Tibial nerve (tissue), 4 donors: ENCODE measurements around the gene AKT1.

ENCODE experiments used
- EP300 ChIP-seq, 2 donors: sonication (generic); formaldehyde crosslinking; IDR thresholded peaks; one replicate each; pipeline ENCODE4 v1.6.1; 2017; ENCODE audit warnings: antibody characterized with exemption in 2 of 2, mild to moderate bottlenecking in 1 of 2
- POLR2A ChIP-seq, 2 donors: fragments of 450-650 bp; IDR thresholded peaks; one replicate each; pipeline ENCODE4 v1.6.1; 2017; ENCODE audit warnings: antibody characterized with exemption in 2 of 2, mild to moderate bottlenecking in 2 of 2, moderate library complexity in 2 of 2
- TF ChIP-seq, protein P1 (sequence below), 5 experiments: fragments of 200-600 bp in 3 of 5; fragments of 450-650 bp in 2 of 5; sonication (generic) in 3 of 5; IDR thresholded peaks; one replicate each; pipeline ENCODE4 v1.5.1; 2016 to 2019; ENCODE audit warnings: antibody characterized with exemption in 5 of 5, mild to moderate bottlenecking in 3 of 5, moderate library complexity in 2 of 5

DNA sequence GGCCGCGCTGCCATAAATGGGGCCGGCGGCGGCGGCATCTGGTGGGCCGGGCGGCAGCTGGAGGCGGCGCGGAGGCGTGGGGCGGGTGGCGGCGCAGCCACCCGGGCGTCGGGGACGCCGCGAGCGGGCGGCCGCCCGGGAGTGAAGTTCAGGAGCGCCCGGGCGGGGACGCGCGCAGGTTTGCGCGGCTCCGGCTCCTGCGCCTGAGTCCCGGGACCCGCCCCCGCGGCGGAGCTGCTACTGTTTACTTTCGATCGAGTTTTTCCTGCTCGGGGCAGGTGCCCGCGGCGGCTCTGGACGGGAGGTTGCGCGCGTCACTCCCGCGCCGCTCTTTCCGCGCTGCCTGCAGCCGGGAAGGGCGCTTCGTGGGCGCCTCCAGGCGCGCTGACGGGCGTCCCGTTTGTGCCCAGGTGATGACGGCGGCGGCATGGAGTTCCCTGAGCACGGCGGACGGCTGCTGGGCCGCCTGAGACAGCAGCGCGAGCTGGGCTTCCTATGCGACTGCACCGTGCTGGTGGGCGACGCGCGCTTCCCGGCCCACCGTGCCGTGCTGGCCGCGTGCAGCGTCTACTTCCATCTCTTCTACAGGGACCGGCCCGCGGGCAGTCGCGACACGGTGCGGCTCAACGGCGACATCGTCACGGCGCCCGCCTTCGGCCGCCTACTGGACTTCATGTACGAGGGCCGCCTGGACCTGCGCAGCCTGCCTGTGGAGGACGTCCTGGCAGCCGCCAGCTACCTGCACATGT, 5.4 kb upstream of the AKT1 start, which contains the start of gene ZBTB42:
- no peak for TF ChIP-seq EP300 (IDR thresholded peaks at IDR 0.05)
- TF ChIP-seq, protein P1, sequence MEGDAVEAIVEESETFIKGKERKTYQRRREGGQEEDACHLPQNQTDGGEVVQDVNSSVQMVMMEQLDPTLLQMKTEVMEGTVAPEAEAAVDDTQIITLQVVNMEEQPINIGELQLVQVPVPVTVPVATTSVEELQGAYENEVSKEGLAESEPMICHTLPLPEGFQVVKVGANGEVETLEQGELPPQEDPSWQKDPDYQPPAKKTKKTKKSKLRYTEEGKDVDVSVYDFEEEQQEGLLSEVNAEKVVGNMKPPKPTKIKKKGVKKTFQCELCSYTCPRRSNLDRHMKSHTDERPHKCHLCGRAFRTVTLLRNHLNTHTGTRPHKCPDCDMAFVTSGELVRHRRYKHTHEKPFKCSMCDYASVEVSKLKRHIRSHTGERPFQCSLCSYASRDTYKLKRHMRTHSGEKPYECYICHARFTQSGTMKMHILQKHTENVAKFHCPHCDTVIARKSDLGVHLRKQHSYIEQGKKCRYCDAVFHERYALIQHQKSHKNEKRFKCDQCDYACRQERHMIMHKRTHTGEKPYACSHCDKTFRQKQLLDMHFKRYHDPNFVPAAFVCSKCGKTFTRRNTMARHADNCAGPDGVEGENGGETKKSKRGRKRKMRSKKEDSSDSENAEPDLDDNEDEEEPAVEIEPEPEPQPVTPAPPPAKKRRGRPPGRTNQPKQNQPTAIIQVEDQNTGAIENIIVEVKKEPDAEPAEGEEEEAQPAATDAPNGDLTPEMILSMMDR (IDR thresholded peaks at IDR 0.05), result no peak
- no peak for TF ChIP-seq POLR2A (IDR thresholded peaks at IDR 0.05)
